ENCODE data around the gene C5orf63. TPM values are rescaled to one million over a fixed set of nuclear protein-coding genes. Genes with fewer than 3 reads are reported as not detected.

C5orf63 gene
- total RNA-seq, 1 donor from 2014 or later, result 0.50 TPM

GRCh38 chr5:127101533-127101932 is 28.2 kb upstream of the C5orf63 start:
- Mint-ChIP-seq H3K27ac (ENCODE audit: unreplicated experiment) (no peak overlapping the region), H3K36me3 (ENCODE audit: low read depth) (peaks cover 2% of the 10 kb centered on the region), H3K9me3 (ENCODE audit: low read depth) (peaks cover 5% of the 10 kb centered on the region), H3K27me3 (ENCODE audit: low read depth) (no peaks in the 10 kb centered on the region), H3K4me3 (ENCODE audit: unreplicated experiment) (no peak overlapping the region), H3K4me1 (ENCODE audit: low read depth) (peaks cover 4% of the 10 kb centered on the region)
- DNase-seq (ENCODE audit: low spot score), result no peak
- TF ChIP-seq CTCF (IDR thresholded peaks at IDR 0.05), result no peak

GRCh38 chr5:127098241-127098640 is 24.9 kb upstream of the C5orf63 start:
- Mint-ChIP-seq H3K36me3 (ENCODE audit: low read depth) (no peaks in the 10 kb centered on the region), H3K4me3 (ENCODE audit: unreplicated experiment) (no peak overlapping the region), H3K9me3 (ENCODE audit: low read depth) (no peaks in the 10 kb centered on the region), H3K27me3 (ENCODE audit: low read depth) (peaks cover 2% of the 10 kb centered on the region), H3K27ac (ENCODE audit: unreplicated experiment) (no peak overlapping the region), H3K4me1 (ENCODE audit: low read depth) (peaks cover 4% of the 10 kb centered on the region)
- TF ChIP-seq CTCF (IDR thresholded peaks at IDR 0.05), result no peak
- DNase-seq (ENCODE audit: low spot score), result no peak

GRCh38 chr5:127097278-127097677 is 24.0 kb upstream of the C5orf63 start:
- no peak overlapping the region for H3K27ac Mint-ChIP-seq (ENCODE audit: unreplicated experiment)
- no peaks in the 10 kb centered on the region for H3K9me3 Mint-ChIP-seq (ENCODE audit: low read depth)
- no peak for TF ChIP-seq CTCF (IDR thresholded peaks at IDR 0.05)
- peaks cover 8% of the 10 kb centered on the region for H3K4me1 Mint-ChIP-seq (ENCODE audit: low read depth)
- no peak overlapping the region for H3K4me3 Mint-ChIP-seq (ENCODE audit: unreplicated experiment)
- DNase-seq (ENCODE audit: low spot score), result no peak
- peaks cover 2% of the 10 kb centered on the region for H3K27me3 Mint-ChIP-seq (ENCODE audit: low read depth)
- no peaks in the 10 kb centered on the region for H3K36me3 Mint-ChIP-seq (ENCODE audit: low read depth)

GRCh38 chr5:127096328-127096993 is 23.2 kb upstream of the C5orf63 start:
- no peak overlapping the region for H3K27ac Mint-ChIP-seq (ENCODE audit: unreplicated experiment)
- no peak for TF ChIP-seq CTCF (IDR thresholded peaks at IDR 0.05)
- H3K4me3 Mint-ChIP-seq (ENCODE audit: unreplicated experiment), result no peak overlapping the region
- H3K4me1 Mint-ChIP-seq (ENCODE audit: low read depth), result peaks cover 8% of the 10 kb centered on the region
- H3K27me3 Mint-ChIP-seq (ENCODE audit: low read depth), result peaks cover 2% of the 10 kb centered on the region
- no peak for DNase-seq (ENCODE audit: low spot score)
- no peaks in the 10 kb centered on the region for H3K9me3 Mint-ChIP-seq (ENCODE audit: low read depth)
- no peaks in the 10 kb centered on the region for H3K36me3 Mint-ChIP-seq (ENCODE audit: low read depth)

- no peak overlapping the region for H3K4me3 Mint-ChIP-seq (ENCODE audit: unreplicated experiment)
- peaks cover 8% of the 10 kb centered on the region for H3K4me1 Mint-ChIP-seq (ENCODE audit: low read depth)
- no peaks in the 10 kb centered on the region for H3K36me3 Mint-ChIP-seq (ENCODE audit: low read depth)
- H3K9me3 Mint-ChIP-seq (ENCODE audit: low read depth), result no peaks in the 10 kb centered on the region
- H3K27ac Mint-ChIP-seq (ENCODE audit: unreplicated experiment), result no peak overlapping the region
- no peak for TF ChIP-seq CTCF (IDR thresholded peaks at IDR 0.05)
- DNase-seq (ENCODE audit: low spot score), result no peak
- peaks cover 2% of the 10 kb centered on the region for H3K27me3 Mint-ChIP-seq (ENCODE audit: low read depth)
These were observed 21.0 kb upstream of the C5orf63 start for GRCh38 chr5:127094161-127094814.
